ENCODE measurements around the gene THEMIS. TPM values are rescaled to one million over a fixed set of nuclear protein-coding genes. Genes with fewer than 3 reads are reported as not detected.

Gene THEMIS
- total RNA-seq, 4 donors from 2014 or later = 3.8 to 9.1 (median 6.0) TPM

DNA sequence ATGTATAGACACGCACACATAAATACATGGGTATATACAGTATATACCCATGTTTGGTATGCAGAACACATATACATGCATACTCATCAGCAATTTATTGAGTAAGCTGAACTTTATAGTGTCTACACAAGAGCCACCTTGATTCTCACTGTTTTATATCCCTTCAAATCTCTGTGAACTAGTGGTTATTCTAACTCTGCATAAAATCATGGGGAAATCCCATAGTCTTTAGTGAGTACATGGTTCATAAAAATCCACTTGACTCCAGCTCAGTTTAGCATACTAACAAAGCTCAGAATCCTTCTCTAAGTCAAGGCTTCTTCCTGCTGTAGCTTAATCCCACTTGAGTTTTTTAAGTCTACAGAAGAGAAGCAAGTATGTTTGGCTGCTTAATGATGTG lies 104.1 kb downstream of the THEMIS start:
- Histone ChIP-seq H3K27me3 (no peaks in the 10 kb centered on the region), H3K27ac (no peak overlapping the region), H3K4me3 (no peak overlapping the region), H3K9me3 (no peaks in the 10 kb centered on the region), H3K36me3 (no peaks in the 10 kb centered on the region), H3K4me1 (no peaks in the 10 kb centered on the region)
- no peak for DNase-seq
- TF ChIP-seq, protein P1, sequence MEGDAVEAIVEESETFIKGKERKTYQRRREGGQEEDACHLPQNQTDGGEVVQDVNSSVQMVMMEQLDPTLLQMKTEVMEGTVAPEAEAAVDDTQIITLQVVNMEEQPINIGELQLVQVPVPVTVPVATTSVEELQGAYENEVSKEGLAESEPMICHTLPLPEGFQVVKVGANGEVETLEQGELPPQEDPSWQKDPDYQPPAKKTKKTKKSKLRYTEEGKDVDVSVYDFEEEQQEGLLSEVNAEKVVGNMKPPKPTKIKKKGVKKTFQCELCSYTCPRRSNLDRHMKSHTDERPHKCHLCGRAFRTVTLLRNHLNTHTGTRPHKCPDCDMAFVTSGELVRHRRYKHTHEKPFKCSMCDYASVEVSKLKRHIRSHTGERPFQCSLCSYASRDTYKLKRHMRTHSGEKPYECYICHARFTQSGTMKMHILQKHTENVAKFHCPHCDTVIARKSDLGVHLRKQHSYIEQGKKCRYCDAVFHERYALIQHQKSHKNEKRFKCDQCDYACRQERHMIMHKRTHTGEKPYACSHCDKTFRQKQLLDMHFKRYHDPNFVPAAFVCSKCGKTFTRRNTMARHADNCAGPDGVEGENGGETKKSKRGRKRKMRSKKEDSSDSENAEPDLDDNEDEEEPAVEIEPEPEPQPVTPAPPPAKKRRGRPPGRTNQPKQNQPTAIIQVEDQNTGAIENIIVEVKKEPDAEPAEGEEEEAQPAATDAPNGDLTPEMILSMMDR (IDR thresholded peaks at IDR 0.05) = no peak
- no peak for TF ChIP-seq POLR2A (IDR thresholded peaks at IDR 0.05)

DNA sequence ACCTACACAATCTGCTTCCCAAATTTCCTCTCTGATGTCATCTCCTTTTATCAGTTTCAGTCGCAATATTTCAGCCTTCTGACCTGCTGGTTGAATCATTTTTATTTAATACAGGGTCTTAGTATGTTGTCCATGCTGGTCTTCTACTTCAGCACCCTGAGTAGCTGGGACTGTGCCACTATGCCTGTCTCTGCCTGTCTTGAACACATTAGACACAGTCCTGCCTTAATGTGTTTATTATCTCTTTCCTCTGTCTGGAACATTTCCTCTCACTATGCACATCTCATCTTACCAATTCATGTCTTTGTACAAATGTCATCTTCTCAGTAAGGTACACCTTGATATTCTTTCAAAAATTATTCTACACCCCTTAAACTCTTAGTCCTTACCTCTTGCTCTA lies 106.5 kb downstream of the THEMIS start:
- no peaks in the 10 kb centered on the region for H3K27me3 ChIP-seq
- no peak overlapping the region for H3K4me3 ChIP-seq
- no peak overlapping the region for H3K27ac ChIP-seq
- no peaks in the 10 kb centered on the region for H3K9me3 ChIP-seq
- no peaks in the 10 kb centered on the region for H3K4me1 ChIP-seq
- TF ChIP-seq, protein P1 (IDR thresholded peaks at IDR 0.05) = no peak
- no peak for TF ChIP-seq POLR2A (IDR thresholded peaks at IDR 0.05)
- no peak for DNase-seq
- no peaks in the 10 kb centered on the region for H3K36me3 ChIP-seq

DNA sequence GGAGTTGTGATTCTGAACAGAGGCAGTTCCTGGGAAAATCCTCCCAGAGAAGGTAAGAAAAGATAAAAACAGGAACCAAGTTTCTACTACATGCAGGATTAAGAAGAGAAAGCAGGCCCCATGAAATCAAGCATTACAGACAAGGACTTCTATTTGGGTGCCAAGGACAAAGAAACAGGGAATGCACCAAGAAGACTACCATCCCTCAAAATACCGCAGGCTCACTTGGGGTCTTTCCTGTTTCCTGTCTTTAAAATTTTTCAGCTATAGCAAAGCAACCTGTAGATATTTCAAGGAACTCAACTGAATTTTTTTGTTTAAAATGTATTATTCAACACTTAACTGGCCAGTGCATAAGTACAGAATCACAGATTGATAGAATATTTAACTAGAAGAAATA lies 107.5 kb downstream of the THEMIS start:
- DNase-seq = no peak
- Histone ChIP-seq H3K36me3 (no peaks in the 10 kb centered on the region), H3K27me3 (no peaks in the 10 kb centered on the region), H3K9me3 (no peaks in the 10 kb centered on the region), H3K4me3 (no peak overlapping the region), H3K4me1 (no peaks in the 10 kb centered on the region), H3K27ac (no peak overlapping the region)
- TF ChIP-seq, protein P1 (IDR thresholded peaks at IDR 0.05) = no peak
- TF ChIP-seq POLR2A (IDR thresholded peaks at IDR 0.05) = no peak

DNA sequence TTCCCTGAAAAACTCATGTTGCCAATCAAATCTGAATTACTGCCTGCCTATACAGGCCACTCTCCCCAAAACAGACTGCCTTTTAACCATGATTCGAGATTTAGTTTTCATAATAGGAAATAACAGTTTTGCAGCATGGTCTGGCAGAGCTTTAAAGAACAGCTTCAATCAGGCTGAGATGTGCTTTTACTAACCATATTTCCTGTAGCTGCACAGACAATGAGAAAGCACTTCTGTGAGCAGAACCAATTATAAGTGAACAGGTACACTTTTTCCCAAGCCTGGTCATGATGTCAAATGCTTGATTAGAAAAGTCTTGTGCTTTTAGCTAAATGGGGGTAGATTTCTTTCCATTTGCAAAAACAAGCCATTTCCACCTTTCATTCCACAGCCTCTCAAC lies 108.2 kb downstream of the THEMIS start:
- H3K27me3 ChIP-seq = no peaks in the 10 kb centered on the region
- H3K27ac ChIP-seq = no peak overlapping the region
- DNase-seq = no peak
- no peaks in the 10 kb centered on the region for H3K36me3 ChIP-seq
- no peak overlapping the region for H3K4me3 ChIP-seq
- TF ChIP-seq, protein P1 (IDR thresholded peaks at IDR 0.05) = no peak
- no peak for TF ChIP-seq POLR2A (IDR thresholded peaks at IDR 0.05)
- no peaks in the 10 kb centered on the region for H3K4me1 ChIP-seq
- H3K9me3 ChIP-seq = no peaks in the 10 kb centered on the region

DNA sequence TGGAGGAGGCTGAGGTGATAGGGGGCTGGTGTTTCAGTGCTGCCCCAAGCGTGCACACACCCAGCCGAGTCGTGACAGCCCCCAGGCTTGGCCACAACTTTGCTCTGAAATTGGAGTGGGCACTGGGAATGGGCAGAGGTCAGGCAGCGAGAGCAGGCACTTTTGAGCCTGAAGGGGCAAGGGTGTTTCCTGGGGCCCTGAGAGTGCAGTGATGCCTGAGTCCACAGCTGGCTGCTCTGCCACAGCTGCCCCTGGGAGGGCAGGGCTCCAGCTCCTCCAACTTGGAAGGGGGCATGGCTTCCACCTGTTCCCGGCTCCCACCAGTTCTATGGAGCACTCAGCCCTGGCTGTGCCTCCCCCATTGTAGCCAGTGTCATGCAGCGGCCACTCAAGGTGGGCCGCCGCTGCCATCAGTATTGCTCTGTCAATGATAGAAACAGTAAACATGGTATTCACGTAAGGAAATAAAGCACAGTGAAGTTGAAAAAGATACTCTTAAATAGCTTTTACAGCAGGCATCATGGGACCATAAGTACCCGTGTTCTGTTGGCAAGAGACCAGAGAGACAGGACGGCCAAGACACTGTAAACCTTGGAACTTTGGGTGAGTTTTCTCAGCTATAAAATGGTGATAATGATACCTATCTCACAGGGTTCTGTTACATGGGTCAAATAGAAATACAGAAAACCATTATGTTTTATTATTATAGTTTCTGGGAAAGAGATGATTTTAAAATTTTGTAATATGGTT lies 108.9 kb downstream of the THEMIS start:
- no peak overlapping the region for H3K4me3 ChIP-seq
- H3K27ac ChIP-seq = no peak overlapping the region
- DNase-seq = no peak
- no peaks in the 10 kb centered on the region for H3K27me3 ChIP-seq
- H3K36me3 ChIP-seq = no peaks in the 10 kb centered on the region
- no peaks in the 10 kb centered on the region for H3K9me3 ChIP-seq
- H3K4me1 ChIP-seq = no peaks in the 10 kb centered on the region
- TF ChIP-seq POLR2A (IDR thresholded peaks at IDR 0.05) = no peak
- TF ChIP-seq, protein P1 (IDR thresholded peaks at IDR 0.05) = no peak

Measured in Peyer's patch (tissue), 4 donors.